ENCODE measurements around the gene ANKZF1.

GRCh38 chr2:219220652-219221402, 8.8 kb upstream of the ANKZF1 start:
- TF ChIP-seq POLR2AphosphoS5 (IDR thresholded peaks at IDR 0.05; ENCODE audit: low read depth, low read length) (no peak), CTCF (IDR thresholded peaks at IDR 0.05) (no peak), REST (IDR thresholded peaks at IDR 0.05; ENCODE audit: insufficient read depth in 1 of 2, low read depth in 2 of 2, low read length in 1 of 2) (no peak)
